ENCODE measurements around the gene MACO1. TPM values are rescaled to one million over a fixed set of nuclear protein-coding genes. Genes with fewer than 3 reads are reported as not detected.
"Not testable (repeated sequence)": the region's sequence is repeated elsewhere in the genome, so short reads cannot be mapped to it uniquely, and the experiment has no call there.

The MACO1 gene
- polyA plus RNA-seq, 5 donors: 22.2 to 29.8 (median 24.1) TPM

DNA sequence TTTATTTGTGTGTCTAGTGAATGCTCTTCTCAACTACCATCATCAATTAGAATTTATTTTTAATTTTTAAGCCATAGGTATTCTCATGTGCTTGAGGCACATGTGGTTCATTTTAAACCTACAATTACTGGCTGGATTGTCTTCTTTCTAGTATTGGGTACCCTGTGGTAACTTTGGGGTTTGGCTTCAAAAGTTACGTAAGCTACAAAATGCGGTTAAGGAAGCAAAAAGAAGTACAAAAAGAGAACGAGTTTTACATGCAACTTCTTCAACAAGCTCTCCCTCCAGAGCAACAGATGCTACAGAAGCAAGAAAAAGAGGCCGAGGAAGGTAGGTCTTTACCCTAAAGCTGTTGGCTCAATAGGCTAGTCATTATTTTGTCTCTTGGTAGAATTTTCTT, 25.8 kb downstream of the MACO1 start:
- DNase-seq: no peak

DNA sequence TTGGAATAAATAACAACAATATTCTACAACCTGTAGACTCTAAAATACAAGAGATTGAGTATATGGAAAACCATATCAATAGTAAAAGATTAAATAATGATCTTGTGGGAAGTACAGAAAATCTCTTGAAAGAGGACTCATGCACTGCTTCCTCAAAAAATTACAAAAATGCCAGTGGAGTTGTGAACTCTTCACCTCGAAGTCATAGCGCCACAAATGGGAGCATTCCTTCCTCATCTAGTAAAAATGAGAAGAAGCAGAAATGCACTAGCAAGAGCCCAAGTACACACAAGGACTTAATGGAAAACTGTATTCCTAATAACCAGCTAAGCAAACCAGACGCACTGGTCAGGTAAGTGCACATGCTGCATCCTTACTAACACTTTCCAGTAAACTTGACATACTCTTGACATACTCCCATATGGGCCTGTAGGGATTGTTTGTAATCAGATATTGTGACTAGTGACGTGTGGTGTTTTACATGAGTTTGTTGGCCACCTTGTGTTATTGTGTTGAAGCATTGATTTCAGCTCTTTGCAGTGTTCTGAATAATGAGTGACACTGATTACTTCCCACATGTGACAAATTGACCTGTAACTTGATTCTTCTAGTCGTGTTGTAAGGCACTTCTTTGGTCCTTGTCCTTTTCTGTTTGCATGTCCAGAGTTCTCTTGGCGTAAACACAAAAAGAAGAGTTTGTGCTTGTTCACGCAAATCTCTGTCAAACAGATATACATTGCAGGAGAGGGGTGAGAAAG, 28.0 kb downstream of the MACO1 start:
- no peak for DNase-seq

DNA sequence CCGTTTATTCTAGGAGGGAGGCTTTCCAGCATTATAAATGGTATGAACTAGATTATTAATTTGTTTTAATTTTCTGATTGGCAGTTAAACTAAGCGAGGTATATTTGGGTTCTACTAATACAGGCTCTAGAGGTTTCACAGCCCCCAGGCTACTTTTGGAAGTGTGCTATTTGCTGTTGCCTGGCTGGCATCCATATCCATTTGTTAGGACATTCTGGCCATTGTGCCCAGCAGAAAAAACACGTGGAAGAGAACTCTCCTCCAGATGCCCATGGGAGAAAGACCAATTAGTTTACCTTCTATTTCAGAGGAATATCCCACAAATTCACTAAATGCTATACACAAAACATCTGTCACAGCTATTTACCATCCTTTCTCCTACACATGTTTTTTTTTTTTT, 29.3 kb downstream of the MACO1 start:
- no peak for DNase-seq

DNA sequence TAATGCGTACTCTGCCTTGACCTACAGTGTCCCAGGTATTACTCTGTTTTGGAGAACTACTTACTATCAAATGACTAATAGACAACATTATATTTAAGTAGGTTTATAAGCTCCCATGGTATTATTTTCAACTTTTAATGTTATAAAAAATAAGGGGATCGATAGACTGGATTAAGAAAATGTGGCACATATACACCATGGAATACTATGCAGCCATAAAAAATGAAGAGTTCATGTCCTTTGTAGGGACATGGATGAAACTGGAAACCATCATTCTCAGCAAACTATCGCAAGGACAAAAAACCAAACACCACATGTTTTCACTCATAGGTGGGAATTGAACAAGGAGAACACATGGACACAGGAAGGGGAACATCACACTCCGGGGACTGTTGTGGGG, 30.1 kb downstream of the MACO1 start:
- not testable (repeated sequence) for DNase-seq

DNA sequence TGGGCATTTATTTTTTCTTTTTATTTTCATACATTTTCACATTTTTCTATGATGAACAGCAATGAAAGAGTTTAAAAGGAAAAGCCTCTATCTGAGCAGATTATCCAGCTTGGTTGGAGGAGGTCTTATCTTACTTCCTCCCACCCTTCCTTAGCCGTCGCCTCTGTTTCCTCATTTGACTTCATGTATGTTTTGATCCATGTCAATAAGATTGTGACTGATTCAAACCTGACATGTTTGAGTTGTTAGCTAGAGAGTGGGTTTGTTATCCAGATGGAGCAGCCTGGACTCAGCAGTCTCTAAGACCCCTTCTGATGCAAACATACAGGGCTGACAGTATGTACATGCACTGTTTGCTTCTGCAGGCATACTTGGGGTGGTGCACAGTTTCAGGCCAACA, 31.2 kb downstream of the MACO1 start:
- no peak for DNase-seq

DNA sequence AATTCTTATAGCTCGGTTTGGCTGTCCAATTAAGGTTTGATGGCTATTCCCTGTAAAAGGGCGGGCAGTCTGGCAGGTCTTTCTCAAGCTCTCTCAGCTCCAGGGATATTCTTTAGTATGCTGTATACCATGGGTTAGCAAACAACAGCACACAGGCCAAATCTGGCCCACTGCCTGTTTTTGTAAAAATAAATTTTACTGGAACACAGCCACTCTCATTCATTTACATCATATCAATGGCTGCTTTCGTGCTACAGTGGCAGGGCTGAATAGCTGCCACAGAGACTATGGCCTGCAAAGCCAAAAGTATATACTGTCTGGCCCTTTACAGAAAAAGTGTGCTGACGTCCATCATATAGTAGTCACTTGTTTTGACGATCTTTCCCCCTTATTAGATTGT, 32.0 kb downstream of the MACO1 start:
- DNase-seq: peak; percentile 46 to 59

DNA sequence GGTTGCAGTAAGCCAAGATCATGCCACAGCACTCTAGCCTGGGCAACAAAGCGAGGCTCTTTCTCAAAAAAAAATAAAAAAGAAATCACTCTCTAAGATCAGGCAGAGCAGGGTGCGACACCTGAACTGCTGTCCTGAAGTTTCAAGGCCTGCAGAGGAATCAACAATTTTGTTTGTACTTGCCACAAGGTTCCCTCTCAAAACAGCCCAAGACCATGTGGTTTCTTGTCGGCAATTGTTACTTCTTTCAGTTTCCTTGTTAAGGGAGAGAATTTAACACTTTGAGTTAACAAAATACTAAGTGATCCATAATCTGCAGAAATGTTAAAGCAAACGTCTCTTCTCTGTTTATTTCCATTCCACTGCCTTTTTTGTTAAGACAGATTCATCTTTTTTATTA, 36.5 kb downstream of the MACO1 start:
- no peak for DNase-seq

DNA sequence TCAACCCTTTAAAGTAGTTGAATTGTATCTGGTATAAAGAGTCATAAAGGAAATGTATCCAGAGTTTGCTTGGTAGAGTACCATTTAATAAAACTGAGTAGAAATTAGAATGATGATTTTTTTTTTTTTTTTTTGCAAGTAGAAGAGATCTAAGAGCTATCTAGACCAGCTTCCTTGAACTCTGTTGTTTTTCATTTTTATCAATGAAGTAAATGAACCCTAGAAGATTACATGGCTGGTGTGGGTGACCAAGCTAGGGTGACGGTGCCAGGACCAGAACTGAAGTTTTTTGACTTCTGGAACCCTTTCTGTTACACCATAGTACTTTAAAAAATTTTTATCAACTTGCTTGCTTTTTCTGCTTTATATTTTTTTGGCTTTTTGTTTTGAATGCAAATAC, 36.9 kb downstream of the MACO1 start:
- DNase-seq: no peak

DNA sequence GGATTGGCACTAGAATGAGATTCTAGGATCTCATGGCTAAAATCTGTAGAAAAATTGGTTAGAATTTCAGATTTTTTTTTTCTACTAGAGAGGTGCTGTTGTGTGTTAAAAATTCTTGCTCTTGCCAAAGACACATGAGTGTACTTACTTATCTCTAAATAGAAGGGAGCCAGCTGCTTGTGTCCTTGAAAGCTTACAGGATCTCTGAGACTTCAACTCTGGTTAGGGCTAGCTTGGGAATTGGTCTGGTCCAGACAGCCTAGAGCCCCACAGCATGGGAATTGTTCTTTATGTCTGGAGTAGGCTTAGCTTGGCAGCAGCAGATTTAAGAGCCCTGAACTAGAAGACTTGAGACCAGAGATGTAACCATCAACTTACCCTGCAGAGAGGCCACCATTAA, 37.3 kb downstream of the MACO1 start:
- no peak for DNase-seq

DNA sequence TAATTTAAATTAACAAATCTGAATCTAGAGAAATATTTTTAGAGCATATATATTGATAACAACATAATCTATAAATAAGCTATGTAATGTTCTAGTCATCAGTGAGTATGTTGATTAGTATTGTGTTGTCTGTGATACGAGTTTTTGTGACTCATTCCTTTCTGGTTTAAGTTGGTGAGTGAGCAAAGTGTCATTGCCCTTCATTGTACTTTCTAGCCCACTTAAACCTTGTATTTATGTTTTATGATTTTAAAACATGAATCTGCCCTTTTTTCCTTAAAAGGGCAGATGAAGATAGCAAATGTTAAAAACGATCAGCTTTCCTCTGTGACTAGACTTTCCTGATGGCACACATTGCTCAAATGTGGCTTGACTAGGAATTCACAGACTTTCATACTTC, 38.5 kb downstream of the MACO1 start:
- DNase-seq: no peak

DNA sequence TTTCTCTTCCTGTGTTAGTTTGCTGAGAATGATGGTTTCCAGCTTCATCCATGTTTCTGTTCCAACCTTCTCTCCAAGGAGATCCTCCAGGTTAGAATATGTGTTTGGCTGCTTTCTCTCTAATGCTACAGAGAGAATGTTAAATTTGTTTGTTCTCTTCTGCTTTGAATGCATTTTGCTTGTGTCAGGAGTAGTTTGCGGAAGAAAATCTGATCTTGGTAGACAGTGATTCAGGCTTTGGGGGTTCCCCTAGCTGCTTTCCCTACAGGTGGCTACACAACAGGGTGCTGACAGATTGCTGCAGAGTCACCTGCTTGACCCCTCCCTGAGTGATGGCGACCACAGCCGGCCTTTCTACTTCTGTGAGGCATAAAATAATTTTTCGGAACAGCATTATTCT, 41.8 kb downstream of the MACO1 start:
- no peak for DNase-seq

DNA sequence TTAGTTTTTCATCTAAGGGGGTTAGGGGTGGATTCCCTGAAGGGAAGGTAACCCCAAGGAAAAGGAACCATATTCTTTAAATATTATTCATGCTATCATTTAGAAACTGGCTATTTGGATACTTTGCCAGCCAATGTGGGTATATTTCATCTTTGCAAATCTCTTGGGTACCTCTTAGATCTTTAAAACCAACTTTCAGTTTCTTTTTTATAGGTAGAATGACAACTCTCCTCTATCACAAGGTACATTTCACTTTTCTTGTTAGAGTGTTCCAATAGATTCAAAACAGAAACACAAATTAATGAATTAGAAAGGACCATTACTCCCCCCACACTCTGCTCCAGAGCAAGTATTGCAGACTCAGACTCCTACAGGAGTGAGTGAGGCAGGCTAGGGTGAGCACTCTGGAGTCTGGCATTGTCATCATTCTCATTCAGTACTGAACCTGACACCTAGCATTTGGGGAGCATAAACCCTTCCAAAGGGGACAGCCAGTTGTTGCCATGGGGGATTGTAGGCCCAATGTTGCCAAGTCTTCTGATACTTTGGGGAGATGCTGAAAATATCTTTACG, 43.0 kb downstream of the MACO1 start:
- no peak for DNase-seq

DNA sequence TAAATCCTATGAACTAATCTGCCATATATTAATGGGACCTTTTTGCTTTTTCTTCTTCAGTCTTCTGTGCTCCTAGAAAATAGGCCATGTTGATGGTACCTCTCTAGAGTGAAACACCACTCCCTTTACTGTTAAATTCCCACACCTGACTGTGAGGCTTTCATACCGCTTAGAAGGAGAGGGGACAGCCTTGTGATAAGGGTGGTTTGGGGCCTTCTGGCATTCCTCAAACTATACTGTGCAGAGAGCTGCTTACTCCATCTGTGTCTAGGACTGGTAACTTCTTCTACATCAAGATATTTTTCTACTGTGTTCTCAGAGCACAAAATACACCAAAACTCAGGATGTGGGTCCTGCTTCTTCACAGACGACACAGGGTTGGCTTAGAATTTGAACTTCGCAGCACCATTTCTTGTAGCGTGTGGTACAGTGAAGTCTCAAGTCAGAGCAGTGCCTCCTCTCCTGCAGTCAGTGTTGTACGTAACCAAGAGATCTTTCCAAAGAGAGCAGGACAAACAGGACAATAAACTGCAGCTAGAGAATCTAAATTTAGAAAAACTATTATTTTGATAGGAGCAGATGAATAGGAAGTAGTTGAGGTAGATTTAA, 43.8 kb downstream of the MACO1 start:
- DNase-seq: no peak

DNA sequence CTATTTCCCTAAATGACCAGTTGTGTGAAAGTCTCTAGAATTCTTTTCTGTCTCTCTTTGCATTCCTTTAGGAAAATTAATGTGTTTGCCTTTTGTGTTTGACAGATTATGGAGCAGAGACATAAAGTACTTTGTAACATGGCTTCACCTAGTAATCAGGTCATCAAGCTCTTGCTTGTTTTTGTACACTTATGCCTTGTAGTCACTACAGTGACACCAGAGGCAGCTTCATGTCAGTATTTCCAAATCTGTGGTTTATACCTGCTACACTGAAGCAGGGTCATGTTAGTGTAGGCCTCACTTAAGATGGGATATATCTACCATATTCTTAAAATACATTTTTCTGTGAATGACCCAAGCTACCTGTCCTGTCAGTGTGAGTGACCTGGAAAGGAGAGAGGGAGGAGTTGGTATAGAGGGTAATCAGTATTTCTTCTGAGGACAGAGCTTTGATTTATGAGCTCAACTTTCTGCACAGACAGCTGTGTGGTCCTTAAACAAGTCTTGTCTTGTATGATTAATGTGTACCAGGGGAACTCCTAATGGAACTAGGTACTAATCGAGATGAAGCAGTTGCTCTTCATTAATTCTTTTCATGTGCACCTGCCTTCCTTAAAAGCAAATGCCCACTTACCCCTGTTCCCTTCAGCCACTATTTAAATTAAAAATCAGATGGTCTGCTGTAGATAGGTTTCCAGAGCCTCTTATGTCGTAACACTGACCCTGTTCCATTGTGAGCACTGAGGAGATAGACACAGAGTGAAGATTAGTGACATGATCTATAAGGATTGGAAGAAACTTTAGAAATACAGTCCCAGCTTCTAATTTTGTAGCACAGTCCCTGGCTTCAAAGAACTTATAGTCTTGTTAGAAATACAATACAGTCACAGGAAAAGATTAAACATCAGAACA, 45.7 kb downstream of the MACO1 start:
- DNase-seq: no peak

DNA sequence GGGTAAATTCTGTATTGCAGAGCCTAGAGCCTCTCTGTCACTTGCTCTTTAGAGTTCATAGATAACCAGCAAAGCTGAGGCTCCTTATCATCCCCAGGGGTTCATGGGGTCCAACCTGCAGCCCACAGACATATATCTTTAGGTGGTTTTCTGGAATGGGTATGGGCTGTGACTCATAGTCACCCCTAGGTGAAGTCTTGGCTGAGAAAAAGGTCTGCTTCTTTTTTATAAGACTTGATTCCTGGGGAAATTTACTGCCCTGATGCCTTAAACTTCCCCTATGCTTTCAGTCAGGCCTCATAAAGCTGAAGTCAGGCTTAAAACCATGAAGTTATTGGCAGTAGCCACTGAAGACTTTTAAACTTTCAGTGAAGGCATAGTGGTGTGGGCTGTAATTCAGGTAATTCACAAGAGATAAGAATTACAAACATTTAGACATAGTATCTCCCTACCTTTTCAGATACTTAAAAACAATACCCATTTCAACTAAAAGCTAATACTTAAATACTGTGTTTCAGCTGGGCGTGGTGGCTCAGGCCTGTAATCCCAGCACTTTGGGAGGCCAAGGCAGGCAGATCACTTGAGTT, 46.8 kb downstream of the MACO1 start:
- no peak for DNase-seq

DNA sequence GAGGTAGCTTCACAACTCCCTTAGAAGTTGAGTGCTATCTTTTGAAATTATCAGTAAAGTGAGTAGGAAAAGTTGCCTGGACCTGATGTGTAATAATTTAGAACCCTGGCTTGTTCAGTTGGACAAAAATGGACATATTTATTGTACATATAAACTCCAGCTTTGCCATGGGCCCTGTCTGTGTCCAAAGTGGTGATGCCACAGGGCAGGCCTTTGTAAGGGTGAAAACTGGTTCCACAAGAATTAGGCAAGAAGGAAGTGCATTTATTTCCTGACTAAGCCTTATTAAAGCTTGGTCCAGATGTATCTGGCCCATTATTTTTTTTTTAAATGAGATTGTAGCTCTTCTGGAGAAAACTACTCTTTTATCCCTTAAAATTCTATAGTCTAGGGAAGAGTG, 47.9 kb downstream of the MACO1 start:
- no peak for DNase-seq

DNA sequence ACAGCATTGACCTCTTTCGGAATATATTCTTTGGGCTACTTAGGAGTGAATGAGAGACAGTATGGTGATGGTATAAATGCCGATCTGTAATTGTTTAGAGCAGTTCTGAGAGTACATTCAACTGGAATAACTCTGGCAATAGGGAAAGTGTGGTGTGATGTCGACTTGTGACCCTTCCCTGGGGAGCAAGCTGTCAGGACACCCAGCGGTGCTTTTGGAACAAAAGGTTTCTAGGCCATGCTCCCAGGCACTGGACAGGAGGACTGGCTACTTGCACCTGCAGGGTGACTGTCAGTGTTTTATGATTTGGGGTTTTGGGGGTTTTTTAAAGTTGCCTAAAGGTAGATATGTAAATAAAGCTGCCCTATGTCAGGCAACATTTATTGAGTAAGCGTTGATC, 50.9 kb downstream of the MACO1 start:
- no peak for DNase-seq

DNA sequence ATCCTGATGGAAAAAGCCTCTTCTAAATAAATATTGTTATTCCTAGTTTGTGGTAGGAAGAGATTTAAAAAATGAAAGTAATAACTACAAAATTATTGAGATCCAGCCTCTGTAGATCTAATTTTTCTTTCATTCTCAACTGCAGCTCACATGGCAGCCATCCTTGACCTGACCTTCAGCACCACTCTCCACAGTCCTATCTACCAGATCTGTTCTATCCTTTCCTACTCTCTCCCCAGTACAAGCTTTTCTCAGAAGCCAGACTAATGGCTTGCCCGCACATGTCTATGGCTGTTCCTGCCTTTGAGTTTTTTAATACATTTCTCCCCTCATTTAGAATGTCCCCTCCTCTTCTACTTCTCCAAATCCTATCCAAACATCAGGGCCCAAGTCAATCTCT, 51.5 kb downstream of the MACO1 start:
- no peak for DNase-seq

DNA sequence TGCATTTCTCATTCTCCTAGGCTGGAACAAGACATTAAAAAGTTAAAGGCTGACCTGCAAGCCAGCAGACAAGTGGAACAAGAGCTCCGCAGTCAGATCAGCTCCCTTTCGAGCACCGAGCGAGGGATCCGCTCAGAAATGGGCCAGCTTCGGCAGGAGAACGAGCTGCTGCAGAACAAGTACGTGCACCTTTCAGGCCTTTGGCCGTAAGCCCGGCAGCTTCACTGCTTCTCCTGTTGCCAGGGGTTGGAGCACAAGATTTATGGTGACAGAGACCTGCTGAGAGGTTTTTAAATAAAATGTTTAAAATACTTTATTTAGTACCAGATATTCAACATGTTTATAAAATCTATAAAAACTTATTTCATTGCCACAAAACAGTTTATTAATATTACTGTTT, 53.4 kb downstream of the MACO1 start:
- DNase-seq: no peak

DNA sequence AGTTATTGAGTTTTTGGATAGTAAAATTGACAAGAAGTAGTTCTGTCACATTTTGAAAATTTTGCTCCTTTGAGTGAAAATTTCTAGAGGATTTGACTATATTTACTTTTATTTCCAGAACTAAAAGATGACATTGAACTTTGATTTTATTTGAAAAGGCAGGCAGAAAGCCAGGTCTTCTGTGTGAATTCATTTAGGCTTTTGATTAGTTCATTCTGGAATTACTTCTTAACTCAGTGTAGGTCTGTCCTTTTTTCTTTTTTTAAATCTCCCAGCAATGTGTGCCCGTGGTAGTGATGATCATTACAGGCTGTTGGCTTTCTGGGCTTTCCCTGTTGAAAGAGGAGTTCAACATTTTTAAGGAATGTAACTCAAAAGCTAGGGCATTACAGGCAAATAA, 53.8 kb downstream of the MACO1 start:
- no peak for DNase-seq

DNA sequence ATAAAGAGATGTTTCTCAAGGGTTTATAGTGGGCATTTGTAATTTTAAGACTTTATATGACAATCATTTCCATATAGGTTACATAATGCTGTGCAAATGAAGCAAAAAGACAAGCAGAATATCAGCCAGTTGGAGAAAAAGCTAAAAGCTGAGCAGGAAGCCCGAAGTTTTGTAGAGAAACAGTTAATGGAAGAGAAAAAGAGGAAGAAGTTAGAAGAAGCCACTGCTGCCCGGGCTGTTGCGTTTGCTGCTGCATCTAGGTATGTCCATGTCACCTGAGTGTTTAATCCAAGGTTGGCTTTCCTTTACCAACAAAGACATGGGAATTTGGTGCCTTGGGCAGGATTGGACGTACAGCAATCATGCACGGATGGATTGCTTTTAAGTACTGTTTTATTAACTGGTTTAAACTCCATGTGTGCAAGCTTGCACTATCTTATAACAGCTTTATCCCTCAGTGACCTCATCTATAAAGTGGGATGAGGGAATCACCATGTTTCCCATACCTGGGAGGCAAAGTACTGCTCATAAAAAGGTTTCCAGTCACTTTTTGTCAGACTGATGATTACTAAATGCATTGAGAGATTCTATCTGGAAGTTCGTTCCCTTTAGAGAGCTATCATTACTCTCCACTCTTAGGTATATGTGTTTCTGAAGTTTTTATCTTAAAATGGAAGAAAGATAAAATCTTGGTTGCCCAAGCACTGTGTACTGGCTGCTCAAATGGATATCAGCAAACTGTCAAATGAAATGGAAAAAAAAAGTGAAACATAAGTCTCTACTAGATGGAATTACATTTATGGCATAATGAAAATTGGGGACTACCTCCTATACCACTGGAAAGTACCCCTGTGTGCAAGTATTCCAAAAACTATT, 55.1 kb downstream of the MACO1 start:
- DNase-seq: no peak
